Uterine smooth muscle cell (primary cell): ENCODE measurements around the gene ZNF70. TPM values are rescaled to one million over a fixed set of nuclear protein-coding genes. Genes with fewer than 3 reads are reported as not detected.

Source experiments
- total RNA-seq: library from RNA; depleted of rRNA; stranded (reverse); fragments of >200 nt; gene quantifications from 2 replicates; pipeline ENCODE4 v1.2.3, GENCODE V29; 2014

The ZNF70 gene
- total RNA-seq, result 3.0 and 4.7 TPM in 2 replicates

DNA sequence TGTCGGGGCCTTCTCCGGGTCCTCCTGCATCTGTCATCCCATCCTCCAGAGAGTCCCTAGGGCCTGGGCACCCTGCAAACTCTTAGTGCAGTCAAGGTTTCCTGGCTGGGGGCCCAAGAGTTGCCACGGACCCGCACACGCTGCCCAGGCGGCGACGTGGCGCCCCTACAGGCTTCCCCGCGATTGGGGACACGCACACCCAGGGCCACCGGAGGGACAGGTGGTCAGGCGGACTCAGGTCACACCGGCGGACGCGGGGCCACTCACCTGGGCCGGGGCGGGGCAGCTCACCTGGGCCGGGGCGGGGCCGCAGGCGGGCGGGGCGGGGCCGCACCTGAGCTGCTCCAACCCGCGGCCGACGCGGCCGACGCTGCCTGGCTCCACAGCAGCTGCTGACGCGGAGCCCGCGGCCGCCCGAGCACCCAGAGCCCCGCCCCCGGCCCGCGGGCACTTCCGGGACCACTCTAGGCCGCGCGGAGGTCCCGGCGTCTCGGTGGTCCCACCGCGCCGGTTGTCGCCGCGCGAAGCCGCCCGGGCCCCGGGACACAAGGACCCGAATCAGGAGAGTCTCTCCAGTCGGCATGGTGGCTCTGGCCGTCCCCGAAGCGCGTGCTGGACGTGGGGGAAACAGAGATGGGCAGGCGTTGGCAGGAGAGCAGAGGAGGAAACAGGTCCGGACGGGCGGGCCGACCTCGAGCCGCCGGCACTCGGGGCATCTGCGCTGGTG is at the start of gene ZNF70:
TSS of gene ZNF70 (minus strand) at position 399 of the 727 bp plus-strand sequence. CDS start 5,972 bp downstream, outside the sequence.

DNA sequence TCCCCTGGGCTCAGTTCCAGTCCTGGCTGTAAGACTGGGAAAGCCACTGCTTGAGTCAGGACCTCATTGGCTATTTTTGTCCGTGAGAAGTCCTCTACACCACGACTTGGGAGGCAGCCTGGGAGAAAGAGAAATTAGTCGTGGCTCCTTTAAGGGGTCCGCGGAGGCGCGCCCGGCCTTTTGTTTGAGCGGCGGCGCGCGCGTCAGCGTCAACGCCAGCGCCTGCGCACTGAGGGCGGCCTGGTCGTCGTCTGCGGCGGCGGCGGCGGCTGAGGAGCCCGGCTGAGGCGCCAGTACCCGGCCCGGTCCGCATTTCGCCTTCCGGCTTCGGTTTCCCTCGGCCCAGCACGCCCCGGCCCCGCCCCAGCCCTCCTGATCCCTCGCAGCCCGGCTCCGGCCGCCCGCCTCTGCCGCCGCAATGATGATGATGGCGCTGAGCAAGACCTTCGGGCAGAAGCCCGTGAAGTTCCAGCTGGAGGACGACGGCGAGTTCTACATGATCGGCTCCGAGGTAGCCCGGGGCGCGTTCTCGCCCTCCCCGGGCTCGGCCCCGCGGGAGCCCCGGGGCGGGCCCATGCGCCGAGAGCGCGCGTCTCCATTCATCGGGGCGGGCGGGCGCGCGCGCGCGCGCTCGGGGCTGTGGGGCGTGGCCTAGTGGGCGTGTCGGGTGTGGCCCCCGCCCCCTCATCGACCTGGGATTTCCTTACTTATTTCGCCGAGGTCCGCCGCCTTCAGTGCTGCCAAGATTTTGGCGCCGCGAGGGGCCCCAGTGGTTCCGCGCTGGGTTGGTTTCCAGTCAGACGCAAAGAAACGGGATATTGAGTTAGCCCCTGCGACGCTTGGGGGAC is 36.1 kb upstream of the ZNF70 start, which contains the start of gene SMARCB1:
TSS of gene SMARCB1 (plus strand) at position 215 of the 848 bp plus-strand sequence. CDS start at position 419, 204 bp downstream.

DNA sequence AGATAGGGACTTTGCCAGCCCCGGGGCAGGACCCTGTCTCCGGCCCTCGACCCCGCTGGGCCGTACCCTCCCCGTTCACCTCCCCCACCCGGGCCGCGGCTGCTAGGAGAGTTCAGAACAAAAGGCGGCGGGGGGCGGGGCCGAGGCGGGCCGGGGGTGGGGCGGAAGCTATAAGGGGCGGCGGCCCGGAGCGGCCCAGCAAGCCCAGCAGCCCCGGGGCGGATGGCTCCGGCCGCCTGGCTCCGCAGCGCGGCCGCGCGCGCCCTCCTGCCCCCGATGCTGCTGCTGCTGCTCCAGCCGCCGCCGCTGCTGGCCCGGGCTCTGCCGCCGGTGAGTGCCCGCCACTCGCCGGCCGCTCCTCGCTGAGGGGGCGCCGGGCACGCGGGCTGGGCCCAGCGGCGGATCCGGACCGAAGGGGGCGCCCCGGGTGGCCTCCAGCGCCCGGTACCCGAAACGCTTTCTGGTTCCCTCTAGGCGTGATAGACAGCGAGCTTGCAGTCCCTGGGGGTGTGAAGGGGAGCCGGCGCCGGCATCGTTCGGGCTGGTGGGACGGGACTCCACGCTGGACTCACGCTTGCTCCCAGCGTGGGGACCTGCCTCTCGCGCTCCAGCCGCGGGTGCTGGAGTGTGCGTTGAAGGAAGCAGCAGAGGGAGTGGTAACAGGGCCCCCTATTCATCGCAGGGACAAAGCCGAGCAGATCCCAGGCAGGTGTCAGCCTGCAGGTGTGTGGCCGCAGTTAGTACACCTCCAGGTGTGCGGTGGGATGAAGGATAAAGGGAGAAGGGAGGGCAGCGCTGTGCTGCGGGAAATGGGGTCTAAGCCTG is 21.9 kb upstream of the ZNF70 start, which contains the start of gene MMP11:
TSS of gene MMP11 (plus strand) at position 201 of the 825 bp plus-strand sequence. CDS start at position 223, 22 bp downstream.

DNA sequence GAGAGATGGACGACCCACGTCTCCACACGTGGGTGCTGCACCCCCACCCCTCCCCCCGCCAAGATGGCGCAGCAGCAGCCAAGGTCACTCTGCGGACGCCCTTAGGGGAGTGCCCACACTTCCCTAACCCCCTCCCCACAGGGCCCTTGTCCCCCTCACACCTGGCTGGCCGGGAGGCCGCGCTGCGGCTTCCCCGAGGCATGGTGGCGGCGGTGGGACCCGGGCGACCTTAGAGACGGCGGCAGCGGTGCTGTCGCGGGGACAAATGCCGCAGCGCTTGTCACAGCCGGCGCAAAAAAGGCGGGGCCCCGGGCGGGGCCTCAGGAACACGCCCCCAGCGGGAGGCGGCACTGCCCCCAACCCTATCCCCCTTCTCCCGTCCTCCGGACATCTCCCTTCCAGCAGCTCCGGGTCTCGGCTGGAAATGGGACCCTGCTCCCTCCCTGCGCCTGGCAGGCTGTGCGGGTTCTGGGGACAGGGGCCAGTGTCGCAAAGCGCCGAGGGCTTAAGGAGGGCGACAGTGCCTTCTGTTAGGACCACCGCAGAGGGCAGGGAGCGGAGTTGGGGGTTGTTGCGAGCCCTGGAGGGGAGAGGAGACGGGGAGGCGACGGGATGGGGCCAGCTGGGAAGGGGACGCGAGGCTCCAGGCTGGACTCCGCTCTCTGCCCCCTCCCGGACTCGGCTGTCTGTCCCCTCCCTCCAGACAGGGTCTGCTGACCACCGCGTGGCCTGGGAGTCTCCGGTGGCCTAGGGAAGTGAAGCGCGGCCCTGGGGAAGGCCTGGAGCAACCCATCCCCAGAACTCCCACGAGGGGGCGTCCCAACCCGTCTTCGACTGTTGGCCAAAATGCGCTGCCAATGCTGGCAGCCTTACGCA is 17.0 kb upstream of the ZNF70 start, which contains the start of gene CHCHD10:
TSS of gene CHCHD10 (minus strand) at position 300 of the 876 bp plus-strand sequence. CDS start at position 202, 98 bp downstream.

DNA sequence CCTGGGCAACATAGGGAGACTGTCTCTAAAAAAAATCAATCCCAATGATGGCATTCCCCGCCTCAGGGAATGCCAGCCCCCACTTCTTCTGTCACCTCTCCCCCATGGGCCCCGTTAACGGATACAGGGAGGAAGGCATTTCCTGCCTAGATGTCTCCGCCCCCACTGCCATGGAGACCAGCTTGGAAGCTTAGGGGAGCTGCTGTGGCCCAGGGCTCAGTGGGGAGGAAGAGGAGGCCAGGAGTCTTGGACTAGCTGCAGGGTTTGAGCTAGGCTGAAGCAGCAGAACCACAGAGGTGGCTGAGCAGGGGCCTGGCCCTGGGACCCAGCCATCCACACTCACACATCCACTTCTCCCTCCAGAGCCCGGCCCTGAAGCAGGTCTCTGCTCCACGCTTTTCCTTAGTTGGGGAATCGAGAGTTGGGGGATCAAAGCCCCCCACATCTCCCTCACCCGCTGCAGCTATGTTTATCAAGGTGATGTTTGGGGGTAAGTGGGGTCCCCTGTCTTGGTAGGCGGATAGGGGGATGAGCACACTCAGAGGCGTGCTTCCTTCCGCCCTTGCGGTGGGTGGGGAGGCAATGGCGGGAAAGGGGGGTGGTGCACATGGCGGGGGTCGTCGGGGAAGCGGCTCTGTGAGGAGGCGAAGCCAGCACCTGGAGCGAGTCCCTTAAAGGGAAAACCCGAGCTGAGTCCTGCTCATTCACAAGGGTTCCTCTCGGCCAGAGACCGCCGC is 12.1 kb upstream of the ZNF70 start, which contains the start of gene C22orf15:
TSS of gene C22orf15 (plus strand) at position 149 of the 737 bp plus-strand sequence. CDS start at position 466, 317 bp downstream.

DNA sequence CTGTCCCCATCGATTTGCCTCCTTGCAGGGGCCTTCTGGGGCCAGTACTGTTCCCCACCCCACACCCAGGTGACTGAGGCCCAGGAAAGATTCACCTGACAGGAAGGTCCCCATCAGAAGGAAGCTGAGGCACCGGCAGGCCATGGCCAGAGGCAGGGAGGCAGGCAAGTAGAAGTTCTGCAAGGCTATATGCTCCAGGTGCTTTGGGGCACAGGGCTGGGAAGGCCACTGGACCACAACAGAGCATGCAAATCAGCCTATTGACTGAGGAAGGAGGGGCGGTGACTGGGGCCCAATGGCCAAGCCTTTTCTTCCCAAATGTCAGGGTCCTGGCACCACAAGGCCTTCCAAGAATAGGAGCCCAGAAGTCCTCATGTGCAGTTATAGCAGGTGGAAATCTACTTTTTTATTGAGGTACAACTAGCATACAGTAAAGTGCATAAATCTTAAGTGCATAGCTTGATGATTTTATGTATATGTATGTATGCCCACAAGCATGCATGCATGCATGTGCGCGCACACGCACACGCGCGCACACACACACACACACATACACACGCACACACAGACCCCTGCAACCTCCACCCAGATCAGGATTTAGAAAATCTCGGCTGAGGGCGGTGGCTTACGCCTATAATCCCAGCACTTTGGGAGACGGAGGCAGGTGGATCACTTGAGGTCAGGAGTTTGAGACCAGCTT is 3.5 kb upstream of the ZNF70 start, which contains the start of gene VPREB3:
TSS of gene VPREB3 (minus strand) at position 206 of the 700 bp plus-strand sequence. CDS start at position 144, 62 bp downstream.

DNA sequence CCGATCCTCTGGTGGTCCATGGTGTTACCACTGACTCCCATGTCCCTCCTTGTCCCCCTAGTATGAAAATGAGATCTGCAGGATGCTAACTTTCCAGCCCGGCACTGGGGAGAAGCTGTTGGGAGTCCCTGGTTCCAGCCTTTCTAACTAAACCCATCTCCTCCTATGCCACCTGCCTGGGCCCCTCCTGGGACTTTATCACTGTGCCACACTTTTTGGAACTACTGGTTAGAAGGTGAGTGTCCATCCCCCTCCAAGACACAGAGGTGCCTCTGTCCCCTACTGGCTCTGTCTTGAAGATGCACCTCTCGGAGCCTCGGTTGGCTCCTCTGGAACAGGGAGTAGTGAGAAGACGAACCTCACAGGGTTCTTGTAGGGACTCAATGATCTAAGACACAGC is 60.2 kb downstream of the ZNF70 start, which contains the start of gene RGL4:
TSS of gene RGL4 (plus strand) at position 301 of the 400 bp plus-strand sequence. CDS start 1,018 bp downstream, outside the sequence.

Other genes with a start within 250 kb of the ZNF70 start
- gene IGLL1, start 170.8 kb downstream of the ZNF70 start, total RNA-seq, result not detected in 2 replicates
- gene DRICH1, start 118.8 kb downstream of the ZNF70 start, total RNA-seq, result 0.11 TPM in 1 of 2 replicates, not detected in the other
- under 0.01 TPM in 1 of 2 replicates, not detected in the other for gene RGL4, start 60.1 kb downstream of the ZNF70 start, total RNA-seq
- not detected in 2 replicates for gene VPREB3, start 3.3 kb upstream of the ZNF70 start, total RNA-seq
- gene C22orf15, start 11.9 kb upstream of the ZNF70 start, total RNA-seq, result 0.37 and 0.77 TPM in 2 replicates
- 0.33 and 1.00 TPM in 2 replicates for gene CHCHD10, start 16.9 kb upstream of the ZNF70 start, total RNA-seq
- gene MMP11, start 21.7 kb upstream of the ZNF70 start, total RNA-seq, result 3.8 and 14.2 TPM in 2 replicates
- 25.5 and 25.7 TPM in 2 replicates for gene SMARCB1, start 35.9 kb upstream of the ZNF70 start, total RNA-seq
- gene DERL3, start 87.9 kb upstream of the ZNF70 start, total RNA-seq, result 0.44 and 2.0 TPM in 2 replicates
- 6.8 and 17.0 TPM in 2 replicates for gene SLC2A11, start 106.8 kb upstream of the ZNF70 start, total RNA-seq
- 164 and 308 TPM in 2 replicates for gene MIF, start 143.3 kb upstream of the ZNF70 start, total RNA-seq
- 4.5 and 8.1 TPM in 2 replicates for gene GSTT2B, start 210.1 kb upstream of the ZNF70 start, total RNA-seq
- 0.44 and 0.87 TPM in 2 replicates for gene DDTL, start 215.8 kb upstream of the ZNF70 start, total RNA-seq
- gene DDT, start 223.3 kb upstream of the ZNF70 start, total RNA-seq, result 79.0 and 103 TPM in 2 replicates
- gene GSTT2, start 229.0 kb upstream of the ZNF70 start, total RNA-seq, result 1.00 and 1.1 TPM in 2 replicates